Type B pancreatic cell (in vitro differentiated cells): ENCODE results near the gene RTRAF. TPM values are rescaled to one million over a fixed set of nuclear protein-coding genes. Genes with fewer than 3 reads are reported as not detected.

Experiments
- DNase-seq: peaks from one replicate; pipeline ENCODE4 v3.0.0; 2021; ENCODE audit warnings: mixed read lengths; ENCODE audit not compliant: unreplicated experiment; ENCODE audit errors: extremely low spot score
- H3K27ac Mint-ChIP-seq: 2 replicates; pipeline ENCODE4 v1.8.0; 2021; ENCODE audit warnings: mild to moderate bottlenecking, mixed read lengths
- H3K27me3 Mint-ChIP-seq: 2 replicates; pipeline ENCODE4 v1.8.0; 2021; ENCODE audit warnings: mixed read lengths
- H3K36me3 Mint-ChIP-seq: 2 replicates; pipeline ENCODE4 v1.8.0; 2021; ENCODE audit warnings: mixed read lengths
- H3K4me1 Mint-ChIP-seq: one replicate; pipeline ENCODE4 v1.8.0; 2021; ENCODE audit warnings: mixed read lengths; ENCODE audit not compliant: unreplicated experiment
- H3K4me3 Mint-ChIP-seq: 2 replicates; pipeline ENCODE4 v1.8.0; 2021; ENCODE audit warnings: mild to moderate bottlenecking, mixed read lengths
- H3K9me3 Mint-ChIP-seq: 2 replicates; pipeline ENCODE4 v1.8.0; 2021; ENCODE audit warnings: mixed read lengths
- CTCF ChIP-seq: fragments of 200-600 bp; sonication (generic); conservative IDR thresholded peaks from 2 replicates; pipeline ENCODE4 v1.5.0; 2021; ENCODE audit warnings: antibody characterized with exemption, mild to moderate bottlenecking
- total RNA-seq: library from RNA; stranded (reverse); gene quantifications from 2 replicates; pipeline ENCODE4 v1.2.1, GENCODE V29; 2021; ENCODE audit warnings: low replicate concordance

Gene RTRAF
- total RNA-seq, 1 donor from 2014 or later, result 206 TPM

- peaks cover 18% of the 10 kb centered on the region for H3K36me3 Mint-ChIP-seq
- TF ChIP-seq CTCF, result no peak
- peaks cover 5% of the 10 kb centered on the region for H3K4me1 Mint-ChIP-seq
- no peaks in the 10 kb centered on the region for H3K27me3 Mint-ChIP-seq
- no peak overlapping the region for H3K4me3 Mint-ChIP-seq
- no peaks in the 10 kb centered on the region for H3K9me3 Mint-ChIP-seq
- no peak for DNase-seq
- H3K27ac Mint-ChIP-seq, result no peak overlapping the region
Measured at GRCh38 chr14:52000696-52001095, 11.3 kb downstream of the RTRAF start.

GRCh38 chr14:52002542-52002941, 13.2 kb downstream of the RTRAF start:
- no peak overlapping the region for H3K27ac Mint-ChIP-seq
- H3K36me3 Mint-ChIP-seq, result peaks cover 21% of the 10 kb centered on the region

GRCh38 chr14:52003324-52003723, 14.0 kb downstream of the RTRAF start:
- no peak for TF ChIP-seq CTCF
- H3K27ac Mint-ChIP-seq, result no peak overlapping the region
- H3K27me3 Mint-ChIP-seq, result no peaks in the 10 kb centered on the region
- no peaks in the 10 kb centered on the region for H3K9me3 Mint-ChIP-seq
- peaks cover 22% of the 10 kb centered on the region for H3K36me3 Mint-ChIP-seq
- H3K4me1 Mint-ChIP-seq, result no peaks in the 10 kb centered on the region
- DNase-seq, result no peak
- H3K4me3 Mint-ChIP-seq, result no peak overlapping the region

More at GRCh38 chr14:52002542-52002941, 13.2 kb downstream of the RTRAF start:
- Mint-ChIP-seq H3K4me3 (no peak overlapping the region), H3K9me3 (no peaks in the 10 kb centered on the region), H3K27me3 (no peaks in the 10 kb centered on the region), H3K4me1 (no peaks in the 10 kb centered on the region)
- TF ChIP-seq CTCF, result no peak
- no peak for DNase-seq

- H3K27ac Mint-ChIP-seq, result no peak overlapping the region
- no peaks in the 10 kb centered on the region for H3K4me1 Mint-ChIP-seq
- no peak for DNase-seq
- H3K9me3 Mint-ChIP-seq, result no peaks in the 10 kb centered on the region
- no peak for TF ChIP-seq CTCF
- H3K4me3 Mint-ChIP-seq, result no peak overlapping the region
- H3K27me3 Mint-ChIP-seq, result no peaks in the 10 kb centered on the region
- H3K36me3 Mint-ChIP-seq, result peaks cover 29% of the 10 kb centered on the region
Measured at GRCh38 chr14:52005625-52006024, 16.3 kb downstream of the RTRAF start.

GRCh38 chr14:52006361-52006760, 17.0 kb downstream of the RTRAF start:
- Mint-ChIP-seq H3K4me3 (no peak overlapping the region), H3K4me1 (no peaks in the 10 kb centered on the region), H3K27me3 (no peaks in the 10 kb centered on the region), H3K9me3 (no peaks in the 10 kb centered on the region), H3K27ac (no peak overlapping the region), H3K36me3 (peaks cover 36% of the 10 kb centered on the region)
- DNase-seq, result no peak
- no peak for TF ChIP-seq CTCF

- TF ChIP-seq CTCF, result no peak
- DNase-seq, result no peak
- Mint-ChIP-seq H3K4me3 (no peak overlapping the region), H3K27me3 (no peaks in the 10 kb centered on the region), H3K9me3 (no peaks in the 10 kb centered on the region), H3K36me3 (peaks cover 39% of the 10 kb centered on the region), H3K4me1 (no peaks in the 10 kb centered on the region), H3K27ac (no peak overlapping the region)
Measured at GRCh38 chr14:52007211-52007610, 17.9 kb downstream of the RTRAF start.
